Suprapubic skin (tissue), 3 donors: Measurements from ENCODE around the gene TXNDC15.

ENCODE experiments used
- POLR2A ChIP-seq, 2 donors: fragments of 450-650 bp; IDR thresholded peaks; one replicate each; pipeline ENCODE4 v1.6.1; 2017; ENCODE audit warnings: antibody characterized with exemption in 2 of 2, mild to moderate bottlenecking in 2 of 2, moderate library complexity in 2 of 2
- TF ChIP-seq, protein P1 (sequence below), 2 donors: fragments of 200-600 bp in 1 of 2; fragments of 450-650 bp in 1 of 2; sonication (generic) in 1 of 2; IDR thresholded peaks; one replicate each; pipeline ENCODE4 v1.5.1; 2016 to 2019; ENCODE audit warnings: antibody characterized with exemption in 2 of 2, mild to moderate bottlenecking in 1 of 2, moderate library complexity in 1 of 2

GRCh38 chr5:134892282-134892681 is 18.1 kb downstream of the TXNDC15 start:
- TF ChIP-seq, protein P1, sequence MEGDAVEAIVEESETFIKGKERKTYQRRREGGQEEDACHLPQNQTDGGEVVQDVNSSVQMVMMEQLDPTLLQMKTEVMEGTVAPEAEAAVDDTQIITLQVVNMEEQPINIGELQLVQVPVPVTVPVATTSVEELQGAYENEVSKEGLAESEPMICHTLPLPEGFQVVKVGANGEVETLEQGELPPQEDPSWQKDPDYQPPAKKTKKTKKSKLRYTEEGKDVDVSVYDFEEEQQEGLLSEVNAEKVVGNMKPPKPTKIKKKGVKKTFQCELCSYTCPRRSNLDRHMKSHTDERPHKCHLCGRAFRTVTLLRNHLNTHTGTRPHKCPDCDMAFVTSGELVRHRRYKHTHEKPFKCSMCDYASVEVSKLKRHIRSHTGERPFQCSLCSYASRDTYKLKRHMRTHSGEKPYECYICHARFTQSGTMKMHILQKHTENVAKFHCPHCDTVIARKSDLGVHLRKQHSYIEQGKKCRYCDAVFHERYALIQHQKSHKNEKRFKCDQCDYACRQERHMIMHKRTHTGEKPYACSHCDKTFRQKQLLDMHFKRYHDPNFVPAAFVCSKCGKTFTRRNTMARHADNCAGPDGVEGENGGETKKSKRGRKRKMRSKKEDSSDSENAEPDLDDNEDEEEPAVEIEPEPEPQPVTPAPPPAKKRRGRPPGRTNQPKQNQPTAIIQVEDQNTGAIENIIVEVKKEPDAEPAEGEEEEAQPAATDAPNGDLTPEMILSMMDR (IDR thresholded peaks at IDR 0.05) = no peak
- no peak for TF ChIP-seq POLR2A (IDR thresholded peaks at IDR 0.05)
